ENCODE data around the gene LIN7B. TPM values are rescaled to one million over a fixed set of nuclear protein-coding genes. Genes with fewer than 3 reads are reported as not detected.

LIN7B gene
- total and polyA plus RNA-seq, 2 of the 13 experiments (the other 11 are each of a cell fraction or from before 2014, with no cell fraction given): 5.3 to 7.6 TPM

GRCh38 chr19:49085020-49085867 is 28.9 kb upstream of the LIN7B start, which contains the start of gene SNRNP70 (continued):
- no peak for TF ChIP-seq ZKSCAN8 (CRISPR knock-in tag; IDR thresholded peaks at IDR 0.05; ENCODE audit: borderline replicate concordance)
- TF ChIP-seq HNF4A (CRISPR knock-in tag; IDR thresholded peaks at IDR 0.05): no peak; the same call in 1 of the 2 replicates
- no peak for TF ChIP-seq ZNF530 (CRISPR knock-in tag; IDR thresholded peaks at IDR 0.05; ENCODE audit: low read depth)
- peak; percentile 99 for TF ChIP-seq PHF8 (CRISPR knock-in tag; IDR thresholded peaks at IDR 0.05)
- TF ChIP-seq MYNN (CRISPR knock-in tag; IDR thresholded peaks at IDR 0.05; ENCODE audit: low read depth): no peak; the same call in 1 of the 2 replicates
- TF ChIP-seq ZBTB1 (CRISPR knock-in tag; IDR thresholded peaks at IDR 0.05; ENCODE audit: borderline replicate concordance): no peak
- peak; percentile 99 for TF ChIP-seq TAF1 (CRISPR knock-in tag; IDR thresholded peaks at IDR 0.05)
- TF ChIP-seq ZNF609 (CRISPR knock-in tag; IDR thresholded peaks at IDR 0.05; ENCODE audit: borderline replicate concordance): 0 out of 2 replicates have a peak, but pooled peaks have one; percentile 13
- no peak for TF ChIP-seq RFXANK (CRISPR knock-in tag; IDR thresholded peaks at IDR 0.05)
- TF ChIP-seq ZNF33A (CRISPR knock-in tag; IDR thresholded peaks at IDR 0.05; ENCODE audit: borderline replicate concordance): no peak
- peak; percentile 47; the same call in 1 of the 2 replicates for TF ChIP-seq HBP1 (CRISPR knock-in tag; IDR thresholded peaks at IDR 0.05; ENCODE audit: low read depth)
- TF ChIP-seq TEAD2 (CRISPR knock-in tag; IDR thresholded peaks at IDR 0.05): peak; percentile 33; the same call in 1 of the 2 replicates
- TF ChIP-seq HNRNPUL1 (IDR thresholded peaks at IDR 0.05; ENCODE audit: low read depth, low read length): peak; percentile 71; the same call in 1 of the 2 replicates
- peak; percentile 71 for TF ChIP-seq ZNF883 (CRISPR knock-in tag; IDR thresholded peaks at IDR 0.05; ENCODE audit: not compliant biosample characterization)
- peak; percentile 86; the same call in 1 of the 2 replicates for TF ChIP-seq ZNF737 (CRISPR knock-in tag; IDR thresholded peaks at IDR 0.05; ENCODE audit: borderline replicate concordance)
- peak; percentile 69; the same call in 1 of the 2 replicates for TF ChIP-seq GMEB1 (CRISPR knock-in tag; IDR thresholded peaks at IDR 0.05; ENCODE audit: borderline replicate concordance)
- TF ChIP-seq ZNF749 (CRISPR knock-in tag; IDR thresholded peaks at IDR 0.05; ENCODE audit: borderline replicate concordance): 0 out of 2 replicates have a peak, but pooled peaks have one; percentile 41
- peak; percentile 16; the same call in 1 of the 2 replicates for TF ChIP-seq ZBTB7A (CRISPR knock-in tag; IDR thresholded peaks at IDR 0.05)
- TF ChIP-seq ZNF335 (CRISPR knock-in tag; IDR thresholded peaks at IDR 0.05): peak; percentile 70; the same call in 1 of the 2 replicates
- peak; percentile 90 for TF ChIP-seq MAX (IDR thresholded peaks at IDR 0.05)

Data from HepG2 (cell line).